K562 (cell line): Measurements from ENCODE around the gene PRDX2. TPM values are rescaled to one million over a fixed set of nuclear protein-coding genes. Genes with fewer than 3 reads are reported as not detected.
A peak's percentile ranks its signal among the peaks of the same experiment; 100 is the strongest.

Source experiments
- ATAC-seq: fragments of 200-7000 bp; cut with Tn5 transposase; 3 replicates; pipeline ENCODE4 v1.9.1; 2020; ENCODE audit warnings: moderate library complexity
- BruUV-seq: library from RNA; stranded (reverse); fragments of 400-500 nt; replicated peaks from 2 replicates; lab custom pipeline; 2021; lab: Mats Ljungman, UMichigan
- CTCF ChIA-PET: fragments of 300-600 bp; formaldehyde crosslinking; extraction: SDS; loops from one replicate; lab custom pipeline; 2021; ENCODE audit warnings: low intra/inter-chr PET ratio; lab: Yijun Ruan, JAX
- POLR2A ChIA-PET: fragments of 300-600, 350-650 bp; sonication (Branson Sonifier 250); formaldehyde crosslinking; extraction: SDS; loops from one replicate; lab custom pipeline; 2021; ENCODE audit warnings: antibody characterized with exemption, inconsistent platforms; lab: Yijun Ruan, JAX
- DNase-seq, 4 experiments: peaks; one replicate each; pipeline versions ENCODE4 v3.0.0 to v3.0.0-alpha.2; 2011 to 2018; ENCODE audit warnings: low spot score in 3 of 4, mixed read lengths in 3 of 4; ENCODE audit errors: extremely low read depth in 1 of 4
- FAIRE-seq: peaks from 2 replicates; lab custom pipeline; 2011; peaks lifted over from hg19 to GRCh38; lab: Jason Lieb, UNC
- H2AFZ ChIP-seq: 2 replicates; pipeline ENCODE4 v1.6.0; 2011; ENCODE audit warnings: low read depth, low read length, control low read depth, inconsistent platforms
- H3K27ac ChIP-seq: fragments of 200-600 bp; 3 replicates; pipeline ENCODE4 v1.8.0; 2011; ENCODE audit warnings: low read depth, mild to moderate bottlenecking, control low read depth, inconsistent platforms, low read length, moderate library complexity, mixed read lengths; ENCODE audit errors: extremely low read depth
- H3K27me3 ChIP-seq, 2 experiments: fragments of 300-600 bp in 1 of 2; 2 replicates in 1 of 2; 3 replicates in 1 of 2; pipeline versions ENCODE4 v1.6.0 to v1.8.0; 2011; ENCODE audit warnings: inconsistent platforms in 2 of 2, low read length in 2 of 2, mild to moderate bottlenecking in 1 of 2, mixed read lengths in 1 of 2, moderate library complexity in 1 of 2; ENCODE audit not compliant: control insufficient read depth in 2 of 2, insufficient read depth in 2 of 2
- H3K36me3 ChIP-seq: fragments of 300-600 bp; 3 replicates; pipeline ENCODE4 v1.8.0; 2011; ENCODE audit warnings: mild to moderate bottlenecking, low read length, inconsistent platforms; ENCODE audit not compliant: control insufficient read depth, insufficient read depth
- H3K4me1 ChIP-seq, 2 experiments: fragments of 200-600 bp in 1 of 2; replicated peaks in 1 of 2; 2 replicates in 1 of 2; 3 replicates in 1 of 2; pipeline versions ENCODE4 v1.5.1 to v1.8.0; 2011; ENCODE audit warnings: inconsistent platforms in 2 of 2, low read length in 2 of 2, mild to moderate bottlenecking in 1 of 2, mixed read lengths in 1 of 2, moderate library complexity in 1 of 2; ENCODE audit not compliant: control insufficient read depth in 2 of 2, insufficient read depth in 2 of 2
- H3K4me2 ChIP-seq: 2 replicates; pipeline ENCODE4 v1.6.1; 2011; ENCODE audit warnings: low read length, control low read depth, inconsistent platforms, mixed read lengths; ENCODE audit not compliant: insufficient read depth
- H3K4me3 ChIP-seq: fragments of 200-600 bp; sonication (generic), shearing (Covaris generic); 2 replicates; pipeline ENCODE4 v1.5.1; 2016; ENCODE audit warnings: control low read depth, inconsistent platforms
- H3K79me2 ChIP-seq: fragments of 200-600 bp; 3 replicates; pipeline ENCODE4 v1.8.0; 2011; ENCODE audit warnings: low read length, inconsistent platforms; ENCODE audit not compliant: control insufficient read depth, insufficient read depth
- H3K9ac ChIP-seq, 2 experiments: 2 replicates each; pipeline versions ENCODE4 v1.6.0 to v1.6.1; 2011; ENCODE audit warnings: low read depth in 2 of 2, low read length in 2 of 2, control low read depth in 1 of 2, inconsistent platforms in 1 of 2, mild to moderate bottlenecking in 1 of 2, mixed read lengths in 1 of 2; ENCODE audit not compliant: insufficient read depth in 1 of 2
- H3K9me1 ChIP-seq: one replicate; pipeline ENCODE4 v1.6.0; 2011; ENCODE audit warnings: inconsistent platforms, mild to moderate bottlenecking, low read length, moderate library complexity; ENCODE audit not compliant: control insufficient read depth, insufficient read depth
- H3K9me3 ChIP-seq: replicated peaks from 2 replicates; pipeline ENCODE4 v1.5.1; 2011; ENCODE audit warnings: low read depth, low read length, inconsistent platforms; ENCODE audit not compliant: control insufficient read depth, insufficient read depth
- H4K20me1 ChIP-seq: replicated peaks from 2 replicates; pipeline ENCODE4 v1.6.1; 2011; ENCODE audit warnings: low read length, inconsistent platforms, mixed read lengths; ENCODE audit not compliant: control insufficient read depth, insufficient read depth
- ARID2 ChIP-seq: fragments of 450-650 bp; IDR thresholded peaks from 2 replicates; pipeline ENCODE4 v1.6.1; 2017; ENCODE audit warnings: antibody characterized with exemption, mild to moderate bottlenecking
- HBP1 ChIP-seq: fragments of 450-650 bp; formaldehyde crosslinking; IDR thresholded peaks from 2 replicates; pipeline ENCODE4 v1.4.0; 2022; ENCODE audit warnings: missing genetic modification characterization
- HES1 ChIP-seq: fragments of 450-650 bp; IDR thresholded peaks from 2 replicates; pipeline ENCODE4 v1.6.1; 2016; ENCODE audit warnings: low read depth, mild to moderate bottlenecking, moderate library complexity
- REST ChIP-seq, 2 experiments: fragments of 450-650 bp; formaldehyde crosslinking in 1 of 2; IDR thresholded peaks; 2 replicates each; pipeline versions ENCODE4 v1.4.0 to v1.6.1; 2014 to 2020; ENCODE audit warnings: mild to moderate bottlenecking in 2 of 2, borderline replicate concordance in 1 of 2, low read depth in 1 of 2
- ZBTB34 ChIP-seq: fragments of 250-450 bp; sonication (Bioruptor Pico); IDR thresholded peaks from 2 replicates; pipeline ENCODE4 v1.8.0; 2021; ENCODE audit warnings: mild to moderate bottlenecking, moderate library complexity
- ZFX ChIP-seq: sonication (generic); formaldehyde crosslinking; IDR thresholded peaks from 2 replicates; pipeline ENCODE4 v1.8.0; 2022; ENCODE audit warnings: mild to moderate bottlenecking, missing genetic modification reagents, moderate library complexity
- ZNF395 ChIP-seq: fragments of 200-800 bp; sonication (Bioruptor generic); IDR thresholded peaks from 2 replicates; pipeline ENCODE4 v1.6.1; 2017; ENCODE audit warnings: missing genetic modification characterization, missing compliant biosample characterization
- WGBS: fragments of 100-300 bp; shearing (Covaris generic); methylation state at CpG from one replicate; pipeline ENCODE4 v1.1.6; 2016; ENCODE audit warnings: low coverage, mixed read lengths; ENCODE audit not compliant: insufficient coverage; ENCODE audit errors: missing lambda C conversion rate; 5-methylcytosine and 5-hydroxymethylcytosine counted together
- in situ Hi-C: fragments of 300-500 bp; cut with MboI; formaldehyde crosslinking; loops from 4 replicates; pipeline ENCODE4 v1.15.0; 2018; ENCODE audit warnings: inconsistent platforms, mixed read lengths
- intact Hi-C: fragments of 100-400 bp; cut with micrococcal nuclease; formaldehyde crosslinking; loops from 2 replicates; pipeline ENCODE4 v1.14.2; 2022
- polyA plus RNA-seq, 8 experiments: library from polyadenylated mRNA; depleted of rRNA in 4 of 8; stranded (reverse) in 5 of 8; unstranded in 3 of 8; fragments of >200 nt; fragmentation: Nextera tagmentation in 2 of 8; fragmentation: Illumina TruSeq in 1 of 8; extraction: Ambion mirVana in 2 of 8; extraction: Trizol in 1 of 8; gene quantifications; 2 replicates each; pipeline versions ENCODE4 v1.2.1 to v1.2.3, GENCODE V29; 2011 to 2014; ENCODE audit warnings: inconsistent platforms in 1 of 8, missing spikeins in 1 of 8
- total RNA-seq, 7 experiments: library from RNA; depleted of rRNA in 6 of 7; stranded (reverse); fragments of >200 nt in 6 of 7; fragmentation: Illumina TruSeq in 2 of 7; extraction: Trizol in 2 of 7; gene quantifications; 2 replicates each; pipeline versions ENCODE4 v1.2.1 to v1.2.3, GENCODE V29; 2011 to 2021; ENCODE audit warnings: low replicate concordance in 1 of 7

The PRDX2 gene
- total and polyA plus RNA-seq, 9 of the 15 experiments (the other 6 are each of a cell fraction or from before 2014, with no cell fraction given), result 206 to 1,183 (median 415) TPM

- in situ Hi-C loops (no loop called here), intact Hi-C loops (no loop called here)
- no TSS peak for BruUV-seq
- FAIRE-seq, result no peak
- CTCF ChIA-PET, result no interaction called here
- Histone ChIP-seq H3K9ac (peak overlapping the region; percentile 7 to 73; a peak in 3 of 4 replicates), H4K20me1 (no peaks in the 10 kb centered on the region), H2AFZ (peak overlapping the region; percentile 82; the same call in 1 of the 2 replicates), H3K27me3 (no peaks in the 10 kb centered on the region), H3K9me3 (no peaks in the 10 kb centered on the region), H3K4me2 (peak overlapping the region; percentile 95), H3K79me2 (peaks cover 4% of the 10 kb centered on the region; the same call in 1 of the 3 replicates), H3K36me3 (no peaks in the 10 kb centered on the region), H3K4me3 (no peak overlapping the region), H3K27ac (peak overlapping the region; percentile 97), H3K9me1 (no peaks in the 10 kb centered on the region), H3K4me1 (peaks cover 67 to 72% of the 10 kb centered on the region in 2 experiments)
- ATAC-seq, result no peak
- no peak for DNase-seq
- WGBS, result 46% methylated on average over 5 of the region's 5 CpGs
- POLR2A ChIA-PET, result no interaction called here
- TF ChIP-seq ZNF395 (CRISPR knock-in tag) (0 out of 2 replicates have a peak, but pooled peaks have one; percentile 8), ZFX (CRISPR knock-in tag) (no peak), REST (IDR thresholded peaks at IDR 0.05; ENCODE audit: borderline replicate concordance) (no peak), REST (CRISPR knock-in tag; IDR thresholded peaks at IDR 0.05; ENCODE audit: low read depth) (0 out of 2 replicates have a peak, but pooled peaks have one; percentile 47), HBP1 (peak; percentile 91; the same call in 1 of the 2 replicates), HES1 (no peak), ARID2 (no peak), ZBTB34 (CRISPR knock-in tag) (no peak)
Observed at GRCh38 chr19:12784871-12785430, 16.6 kb downstream of the PRDX2 start.
